Naive thymus-derived CD8-positive, alpha-beta T cell (primary cell): Measurements from ENCODE around the gene SNX30. TPM values are rescaled to one million over a fixed set of nuclear protein-coding genes. Genes with fewer than 3 reads are reported as not detected.

Experiments used
- ATAC-seq, 2 donors: fragments of 150-1000 bp; cut with Tn5 transposase in 1 of 2; sonication (Bioruptor Pico), chemical (Tn5 transposase) in 1 of 2; 1 replicate in 1 of 2; 2 replicates in 1 of 2; pipeline ENCODE4 v1.10.0; 2021; ENCODE audit warnings: mild to moderate bottlenecking in 2 of 2, moderate library complexity in 2 of 2
- POLR2A ChIA-PET: fragments of 350-600 bp; sonication (Branson Sonifier 250); formaldehyde crosslinking; loops from one replicate; lab custom pipeline; 2021; ENCODE audit warnings: antibody characterized with exemption; lab: Charles Lee
- DNase-seq, 10 donors: peaks; one replicate each; pipeline versions ENCODE4 v3.0.0 to v3.0.0-alpha.2; 2020 to 2022
- H3K27ac Mint-ChIP-seq, 10 donors: one replicate each; pipeline ENCODE4 v1.8.0; 2020 to 2022; ENCODE audit warnings: mild to moderate bottlenecking in 10 of 10, mixed read lengths in 10 of 10, moderate library complexity in 4 of 10, inconsistent platforms in 1 of 10
- H3K27me3 Mint-ChIP-seq, 5 donors: one replicate each; pipeline ENCODE4 v1.8.0; 2021 to 2022; ENCODE audit warnings: mixed read lengths in 5 of 5
- H3K36me3 Mint-ChIP-seq, 3 donors: one replicate each; pipeline ENCODE4 v1.8.0; 2020 to 2022; ENCODE audit warnings: mixed read lengths in 3 of 3, mild to moderate bottlenecking in 2 of 3, inconsistent platforms in 1 of 3
- H3K4me1 Mint-ChIP-seq, 4 donors: one replicate each; pipeline ENCODE4 v1.8.0; 2021 to 2022; ENCODE audit warnings: mixed read lengths in 4 of 4
- H3K4me3 Mint-ChIP-seq, 10 donors: one replicate each; pipeline ENCODE4 v1.8.0; 2020 to 2022; ENCODE audit warnings: mild to moderate bottlenecking in 10 of 10, mixed read lengths in 10 of 10, moderate library complexity in 6 of 10, inconsistent platforms in 1 of 10
- H3K9me3 Mint-ChIP-seq, 9 donors: one replicate each; pipeline ENCODE4 v1.8.0; 2020 to 2022; ENCODE audit warnings: mixed read lengths in 9 of 9, mild to moderate bottlenecking in 3 of 9, inconsistent platforms in 1 of 9, moderate library complexity in 1 of 9
- polyA plus RNA-seq, 3 donors: library from polyadenylated mRNA; unstranded; fragments of 300-500 nt; fragmentation: Illumina TruSeq; gene quantifications; one replicate each; pipeline ENCODE4 v1.2.3, GENCODE V29; 2021
- total RNA-seq, 8 experiments: library from RNA in 2 of 8; stranded (reverse) in 2 of 8; gene quantifications; one replicate each; pipeline ENCODE4 v1.2.3 and lab custom pipeline; 2021 to 2026

Gene SNX30
- total and polyA plus RNA-seq, 5 experiments from 2014 or later: 1.7 to 10.4 (median 3.6) TPM

DNA sequence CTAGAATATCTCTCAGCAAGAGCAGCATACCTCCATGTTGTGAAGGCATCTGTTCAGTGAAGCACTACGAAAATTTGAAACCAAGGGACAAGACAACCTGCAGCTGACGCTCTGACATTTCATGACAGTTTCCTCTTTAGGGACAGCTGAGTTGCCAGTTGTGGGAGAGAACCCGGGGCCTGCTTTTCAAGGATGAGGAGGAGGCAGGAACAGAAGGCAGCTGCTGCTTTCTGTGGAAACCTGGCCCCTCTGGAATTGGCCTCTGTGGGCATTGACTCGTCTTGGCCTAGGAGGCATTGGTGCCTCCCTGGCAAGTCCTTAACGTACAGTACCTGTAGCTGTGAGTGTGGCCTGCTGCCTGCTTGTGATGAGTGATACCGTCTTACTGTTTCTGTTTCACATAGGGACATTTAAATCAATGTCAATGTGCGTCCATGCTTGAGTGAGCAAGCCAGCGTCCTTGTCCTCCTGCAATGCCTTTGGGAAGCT, 118.5 kb downstream of the SNX30 start:
- no peak overlapping the region for H3K4me3 Mint-ChIP-seq
- H3K9me3 Mint-ChIP-seq: no peaks in the 10 kb centered on the region
- no peak overlapping the region for H3K27ac Mint-ChIP-seq
- no peaks in the 10 kb centered on the region for H3K27me3 Mint-ChIP-seq
- H3K36me3 Mint-ChIP-seq: peaks cover 16 to 57% (median 33%) of the 10 kb centered on the region in 3 donors
- POLR2A ChIA-PET: interaction anchor here (0.6 kb wide), 1 partner anchor 785 kb away, joined by 4 read pairs; no protein-coding TSS in a partner anchor
- DNase-seq (no peak), ATAC-seq (no peak)
- peaks cover 0 to 15% (median 3%) of the 10 kb centered on the region in 4 donors for H3K4me1 Mint-ChIP-seq

DNA sequence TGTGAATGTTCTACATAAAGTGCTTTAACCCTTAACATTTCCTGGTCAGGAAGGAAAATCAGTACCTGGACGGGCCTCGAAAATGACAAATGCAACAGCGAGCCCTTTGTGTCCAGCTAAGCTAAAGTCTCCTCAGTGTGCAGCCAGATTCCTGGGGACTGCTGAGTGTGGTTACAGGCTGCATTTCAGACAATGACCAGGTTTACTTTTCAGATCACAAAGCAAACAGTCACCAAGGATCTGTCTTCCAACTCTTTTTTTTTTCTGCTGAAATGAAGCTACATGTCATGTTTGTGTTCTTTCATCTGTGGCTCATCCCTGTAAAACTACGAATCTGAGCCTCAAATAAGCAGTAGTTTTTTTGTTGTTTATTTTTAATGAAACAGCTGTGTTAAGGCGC, 119.4 kb downstream of the SNX30 start:
- no peak for DNase-seq
- peak overlapping the region in 1 of 10 donors; percentile 19 for H3K27ac Mint-ChIP-seq
- H3K4me1 Mint-ChIP-seq: peaks cover 0 to 15% (median 3%) of the 10 kb centered on the region in 4 donors
- peaks cover 16 to 60% (median 35%) of the 10 kb centered on the region in 3 donors for H3K36me3 Mint-ChIP-seq
- H3K4me3 Mint-ChIP-seq: no peak overlapping the region
- POLR2A ChIA-PET: no interaction called here
- no peak for ATAC-seq
- H3K9me3 Mint-ChIP-seq: no peaks in the 10 kb centered on the region
- H3K27me3 Mint-ChIP-seq: no peaks in the 10 kb centered on the region

DNA sequence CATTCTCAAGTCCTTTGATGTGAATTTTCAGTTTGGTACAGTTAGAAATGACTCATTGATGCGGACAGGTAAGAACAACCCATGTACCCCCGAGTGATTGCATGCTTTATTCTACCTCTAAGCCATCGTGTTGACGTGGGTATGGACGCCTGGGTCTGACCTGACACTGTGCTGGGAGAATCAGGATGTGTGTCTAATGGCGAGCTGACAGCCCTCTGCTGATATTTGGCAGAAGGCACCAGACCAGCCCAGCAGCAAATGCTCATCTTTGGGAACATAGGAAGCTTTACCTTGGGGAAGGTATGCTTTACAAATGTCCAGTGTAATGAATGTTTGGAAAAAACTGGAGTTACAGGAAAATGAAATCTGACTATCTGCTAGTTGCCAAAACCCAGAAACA, 120.0 kb downstream of the SNX30 start:
- Mint-ChIP-seq H3K4me3 (no peak overlapping the region), H3K36me3 (peaks cover 16 to 66% (median 41%) of the 10 kb centered on the region in 3 donors), H3K4me1 (peaks cover 0 to 15% (median 4%) of the 10 kb centered on the region in 4 donors), H3K27ac (no peak overlapping the region), H3K9me3 (no peaks in the 10 kb centered on the region), H3K27me3 (no peaks in the 10 kb centered on the region)
- POLR2A ChIA-PET: no interaction called here
- DNase-seq (no peak), ATAC-seq (no peak)

DNA sequence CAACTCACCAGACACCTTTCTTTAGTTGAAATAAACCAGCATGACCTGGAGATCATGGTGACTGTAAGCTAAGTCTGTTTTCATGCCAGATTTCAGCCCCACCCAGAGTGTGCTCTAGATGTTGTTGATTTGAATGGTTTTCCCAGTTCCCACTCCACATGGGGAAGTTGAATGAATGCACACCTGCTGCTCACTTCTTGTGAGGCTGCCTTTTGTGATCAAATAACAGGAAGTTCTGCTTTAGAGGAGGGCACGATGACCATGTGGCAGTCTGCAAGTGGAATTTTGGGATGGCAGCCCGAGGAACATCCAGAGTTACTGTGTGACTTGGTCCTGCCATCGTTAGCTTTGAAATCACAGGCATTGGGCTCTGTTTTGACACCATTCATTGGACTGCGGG, 121.5 kb downstream of the SNX30 start:
- Mint-ChIP-seq H3K9me3 (no peaks in the 10 kb centered on the region), H3K4me1 (peaks cover 0 to 15% (median 3%) of the 10 kb centered on the region in 4 donors), H3K27me3 (no peaks in the 10 kb centered on the region), H3K4me3 (no peak overlapping the region), H3K36me3 (peaks cover 16 to 68% (median 49%) of the 10 kb centered on the region in 3 donors), H3K27ac (peak overlapping the region in 1 of 10 donors; percentile 35)
- ATAC-seq: no peak
- DNase-seq: no peak
- POLR2A ChIA-PET: no interaction called here

DNA sequence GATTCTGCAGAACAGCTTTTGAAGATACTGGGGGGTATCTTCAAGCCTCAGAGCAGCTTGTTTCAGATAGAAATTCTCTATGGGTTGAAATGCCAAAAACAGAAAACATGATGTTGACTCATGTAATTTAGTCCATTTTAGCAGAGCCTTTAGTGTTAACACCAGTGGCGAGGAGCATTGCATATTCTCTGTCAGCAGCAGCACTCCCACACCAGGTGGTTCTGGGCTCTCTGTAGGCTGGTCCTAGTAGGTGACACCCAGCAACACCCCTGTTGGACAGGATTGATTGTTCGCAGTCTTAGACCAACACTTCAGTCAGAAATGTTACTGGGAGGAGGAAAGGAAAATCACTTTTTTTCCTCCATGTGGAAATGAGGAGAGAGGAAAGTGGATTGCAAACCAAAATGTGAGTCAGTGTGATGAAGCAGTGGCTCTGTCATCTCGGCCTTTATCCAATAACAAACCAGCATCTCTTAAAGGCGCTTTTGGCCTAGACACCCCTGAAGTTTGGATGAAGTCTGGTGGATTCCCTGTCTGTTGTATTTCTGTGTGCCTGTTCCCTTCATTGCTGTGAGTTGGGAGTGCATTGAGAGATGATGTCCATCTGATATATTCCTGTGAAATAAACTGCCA, 123.3 kb downstream of the SNX30 start:
- DNase-seq: no peak
- H3K9me3 Mint-ChIP-seq: no peaks in the 10 kb centered on the region
- peak overlapping the region in 3 of 10 donors; percentile 3 to 51 (median 39) for H3K27ac Mint-ChIP-seq
- ATAC-seq: no peak
- H3K36me3 Mint-ChIP-seq: peaks cover 16 to 60% (median 40%) of the 10 kb centered on the region in 3 donors
- H3K4me1 Mint-ChIP-seq: peaks cover 0 to 11% (median 2%) of the 10 kb centered on the region in 4 donors
- H3K4me3 Mint-ChIP-seq: no peak overlapping the region
- no peaks in the 10 kb centered on the region for H3K27me3 Mint-ChIP-seq
- POLR2A ChIA-PET: no interaction called here

DNA sequence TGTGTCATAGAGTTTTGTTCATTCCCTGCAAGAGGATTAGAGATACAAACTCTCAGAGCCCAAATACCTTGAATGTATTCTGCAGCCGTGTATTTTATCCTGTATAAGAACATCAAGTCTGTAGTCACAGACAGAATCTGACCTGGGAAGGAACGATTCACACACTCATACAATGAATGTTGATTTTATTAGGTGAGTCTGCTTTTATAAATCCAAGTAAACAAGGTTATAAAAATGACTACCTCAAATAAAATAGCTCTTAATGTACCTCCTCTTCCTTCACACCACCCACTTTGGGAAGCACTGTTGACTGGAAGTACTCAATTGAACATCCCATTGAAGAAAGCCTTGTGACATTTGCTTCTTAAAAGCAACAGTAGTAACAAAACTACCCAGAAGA, 128.2 kb downstream of the SNX30 start:
- H3K9me3 Mint-ChIP-seq: no peaks in the 10 kb centered on the region
- POLR2A ChIA-PET: no interaction called here
- ATAC-seq: no peak
- no peak for DNase-seq
- H3K27ac Mint-ChIP-seq: no peak overlapping the region
- H3K4me1 Mint-ChIP-seq: peaks cover 0 to 2% (median 0%) of the 10 kb centered on the region in 4 donors
- no peaks in the 10 kb centered on the region for H3K27me3 Mint-ChIP-seq
- H3K36me3 Mint-ChIP-seq: peaks cover 0 to 40% (median 31%) of the 10 kb centered on the region in 3 donors
- no peak overlapping the region for H3K4me3 Mint-ChIP-seq

DNA sequence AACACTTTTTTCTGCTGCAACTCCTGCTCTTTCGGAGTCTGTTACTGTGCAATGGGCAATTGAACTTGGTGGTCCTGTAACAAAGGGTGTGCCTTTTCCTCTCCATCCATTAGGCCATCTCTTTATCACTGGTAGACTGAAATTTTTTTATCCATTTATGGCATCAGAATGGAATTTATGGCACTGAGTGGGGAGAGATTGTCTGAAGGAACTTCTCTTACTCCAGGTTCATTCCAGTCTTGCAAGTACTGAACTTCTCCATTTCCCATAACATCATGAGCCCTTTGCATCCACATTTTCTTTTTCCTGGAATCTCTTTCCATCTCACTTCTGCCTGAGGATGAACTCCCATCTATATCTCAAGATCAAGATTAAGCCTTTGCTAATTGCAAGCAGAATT, 130.1 kb downstream of the SNX30 start:
- Mint-ChIP-seq H3K36me3 (peaks cover 0 to 29% (median 22%) of the 10 kb centered on the region in 3 donors), H3K4me3 (no peak overlapping the region), H3K4me1 (no peaks in the 10 kb centered on the region), H3K9me3 (no peaks in the 10 kb centered on the region), H3K27me3 (no peaks in the 10 kb centered on the region), H3K27ac (no peak overlapping the region)
- ATAC-seq (no peak), DNase-seq (no peak)
- POLR2A ChIA-PET: no interaction called here

DNA sequence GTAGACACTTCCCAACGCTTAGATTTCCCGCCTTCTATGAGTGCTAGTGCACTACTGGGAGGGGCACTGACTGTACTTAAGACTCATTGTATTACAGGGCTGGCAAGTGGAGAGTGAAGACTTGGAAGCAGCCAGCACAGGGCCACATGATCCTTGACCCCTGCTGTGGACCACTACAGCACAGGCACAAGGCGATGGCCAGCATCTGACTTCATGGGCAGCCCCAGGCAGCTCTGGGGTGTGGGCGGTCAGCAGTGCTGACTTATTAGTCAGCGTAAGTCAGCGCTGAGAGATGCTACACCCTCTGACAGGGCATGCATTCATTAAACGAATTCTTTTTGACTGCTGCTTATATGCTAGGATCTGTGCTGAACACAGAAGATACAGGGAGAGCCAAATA, 130.8 kb downstream of the SNX30 start:
- Mint-ChIP-seq H3K27ac (peak overlapping the region in 1 of 10 donors; percentile 64), H3K4me3 (no peak overlapping the region), H3K4me1 (no peaks in the 10 kb centered on the region), H3K36me3 (peaks cover 0 to 25% (median 17%) of the 10 kb centered on the region in 3 donors), H3K27me3 (no peaks in the 10 kb centered on the region), H3K9me3 (no peaks in the 10 kb centered on the region)
- DNase-seq (no peak), ATAC-seq (no peak)
- POLR2A ChIA-PET: no interaction called here

DNA sequence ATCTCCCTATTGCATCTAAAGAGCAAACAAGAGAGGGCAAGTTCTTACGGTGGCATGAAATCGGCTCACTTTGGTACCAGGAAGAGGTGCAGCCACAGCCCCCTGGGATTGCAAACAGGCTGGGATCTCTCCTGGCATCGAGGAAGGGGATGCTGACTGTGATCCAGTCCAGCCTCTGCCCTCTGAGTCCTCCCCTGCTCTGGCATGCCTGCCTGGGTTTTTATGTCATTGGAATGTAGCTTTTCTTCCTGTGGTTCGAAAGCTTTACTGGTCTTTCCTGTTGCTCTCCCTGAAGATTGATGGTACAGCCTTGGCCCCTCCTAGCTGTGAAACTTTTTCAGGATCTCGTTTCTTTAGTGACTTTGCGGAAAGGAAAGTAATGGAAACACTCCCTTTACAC, 133.5 kb downstream of the SNX30 start:
- DNase-seq (no peak), ATAC-seq (no peak)
- Mint-ChIP-seq H3K9me3 (peaks cover 0 to 2% (median 0%) of the 10 kb centered on the region in 9 donors), H3K27me3 (peaks cover 0 to under 1% (median 0%) of the 10 kb centered on the region in 5 donors), H3K4me1 (peaks cover 0 to 1% (median 0%) of the 10 kb centered on the region in 4 donors), H3K4me3 (no peak overlapping the region), H3K27ac (peak overlapping the region in 1 of 10 donors; percentile 48), H3K36me3 (peaks cover 0 to 8% (median 7%) of the 10 kb centered on the region in 3 donors)
- POLR2A ChIA-PET: no interaction called here

DNA sequence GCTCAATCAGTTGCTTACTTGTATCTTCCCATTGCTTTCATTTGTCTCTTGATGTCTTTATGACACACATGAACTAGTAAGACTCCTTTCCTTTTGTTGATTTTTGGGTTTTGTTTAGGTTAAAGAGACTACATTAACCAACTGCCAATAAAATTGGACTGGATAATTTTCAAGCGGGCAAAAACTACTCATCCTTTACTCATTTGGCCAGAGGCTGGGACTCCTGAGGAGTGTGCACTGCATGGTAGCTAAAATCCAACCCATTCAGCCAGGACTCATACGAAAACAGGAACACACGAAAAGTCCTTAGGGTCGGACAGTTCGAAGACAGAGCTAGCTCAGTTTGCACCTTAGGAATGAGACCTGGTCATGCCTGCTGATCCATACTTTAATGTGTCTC, 134.2 kb downstream of the SNX30 start:
- DNase-seq: no peak
- POLR2A ChIA-PET: no interaction called here
- H3K27me3 Mint-ChIP-seq: peaks cover under 1 to 6% (median 5%) of the 10 kb centered on the region in 5 donors
- H3K4me3 Mint-ChIP-seq: no peak overlapping the region
- H3K4me1 Mint-ChIP-seq: peaks cover 0 to 2% (median under 1%) of the 10 kb centered on the region in 4 donors
- no peak overlapping the region for H3K27ac Mint-ChIP-seq
- H3K9me3 Mint-ChIP-seq: peaks cover 0 to 2% (median 0%) of the 10 kb centered on the region in 9 donors
- peaks cover 0 to 9% (median 8%) of the 10 kb centered on the region in 3 donors for H3K36me3 Mint-ChIP-seq
- ATAC-seq: no peak

DNA sequence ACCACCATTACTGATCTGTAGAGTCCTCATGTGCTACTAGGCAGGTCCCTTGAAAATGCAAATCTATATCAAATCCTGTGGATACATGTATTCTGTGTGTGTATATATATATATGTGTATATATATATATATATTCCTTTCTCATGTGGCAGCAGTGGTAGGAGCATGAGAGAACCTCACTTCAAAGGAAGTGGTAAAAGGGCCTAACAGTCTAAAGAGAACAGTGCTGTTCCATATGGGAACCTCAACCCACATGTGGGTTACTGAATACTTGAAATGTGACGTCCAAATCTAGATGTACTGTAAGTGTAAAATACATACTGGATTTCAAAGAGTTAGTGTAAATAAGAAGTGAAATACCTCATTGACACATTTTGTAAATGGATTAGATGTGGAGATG, 134.8 kb downstream of the SNX30 start:
- POLR2A ChIA-PET: no interaction called here
- no peak overlapping the region for H3K27ac Mint-ChIP-seq
- peaks cover 0 to 4% (median under 1%) of the 10 kb centered on the region in 4 donors for H3K4me1 Mint-ChIP-seq
- ATAC-seq (no peak), DNase-seq (no peak)
- H3K4me3 Mint-ChIP-seq: no peak overlapping the region
- H3K36me3 Mint-ChIP-seq: peaks cover 0 to 12% (median 7%) of the 10 kb centered on the region in 3 donors
- peaks cover 4 to 12% (median 10%) of the 10 kb centered on the region in 5 donors for H3K27me3 Mint-ChIP-seq
- peaks cover 0 to 2% (median 0%) of the 10 kb centered on the region in 9 donors for H3K9me3 Mint-ChIP-seq

DNA sequence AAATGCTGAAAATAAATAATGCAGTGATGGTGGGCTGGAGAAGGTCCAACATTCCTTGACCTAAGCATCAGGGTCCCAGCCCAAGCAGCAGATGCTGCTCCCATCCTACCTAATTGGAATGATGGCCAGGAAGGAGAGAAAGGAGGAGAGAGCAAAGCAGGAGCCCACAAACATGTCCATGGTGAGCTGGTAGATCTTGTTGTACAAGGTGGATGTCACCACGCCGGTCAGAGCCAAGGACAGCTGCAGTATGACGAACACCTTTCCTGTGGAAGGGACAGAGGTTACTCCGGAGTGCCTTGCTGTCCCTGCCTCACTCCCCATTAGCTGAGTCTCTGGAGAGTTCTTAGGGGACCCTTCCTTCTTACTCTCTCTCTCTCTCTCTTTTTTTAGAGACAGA, 135.8 kb downstream of the SNX30 start:
- H3K36me3 Mint-ChIP-seq: peaks cover 0 to 6% (median 1%) of the 10 kb centered on the region in 3 donors
- POLR2A ChIA-PET: interaction anchor here (0.6 kb wide), 1 partner anchor 770 kb away, joined by 4 read pairs; no protein-coding TSS in a partner anchor
- DNase-seq (no peak), ATAC-seq (no peak)
- H3K27me3 Mint-ChIP-seq: peaks cover 4 to 17% (median 14%) of the 10 kb centered on the region in 5 donors
- H3K4me3 Mint-ChIP-seq: no peak overlapping the region
- peaks cover 0 to 4% (median under 1%) of the 10 kb centered on the region in 4 donors for H3K4me1 Mint-ChIP-seq
- peaks cover 0 to 2% (median 0%) of the 10 kb centered on the region in 9 donors for H3K9me3 Mint-ChIP-seq
- no peak overlapping the region for H3K27ac Mint-ChIP-seq

DNA sequence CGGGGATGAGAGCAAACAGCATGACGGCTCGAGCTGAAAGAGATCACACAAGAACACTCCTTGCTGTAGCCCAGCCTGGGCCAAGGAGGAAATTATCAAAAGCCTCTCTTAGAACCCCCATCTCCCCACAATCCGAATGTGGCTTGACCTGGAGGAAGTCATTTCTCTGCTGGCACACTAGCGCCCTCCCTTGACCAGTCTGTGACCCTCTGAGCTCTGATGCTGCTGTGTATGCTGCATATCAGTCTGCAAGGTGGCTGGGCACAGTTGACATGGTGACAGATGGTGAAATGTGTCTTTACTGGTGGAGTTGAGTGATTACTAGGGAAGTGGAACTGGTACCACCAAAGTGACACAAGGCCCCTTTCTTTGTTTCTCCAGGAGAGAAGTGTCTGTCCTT, 136.8 kb downstream of the SNX30 start:
- peaks cover 0 to 2% (median 0%) of the 10 kb centered on the region in 9 donors for H3K9me3 Mint-ChIP-seq
- no peak for DNase-seq
- no peak overlapping the region for H3K27ac Mint-ChIP-seq

More for the DNA sequence above, 136.8 kb downstream of the SNX30 start:
- H3K4me3 Mint-ChIP-seq: no peak overlapping the region
- peaks cover 13 to 27% (median 25%) of the 10 kb centered on the region in 5 donors for H3K27me3 Mint-ChIP-seq
- peaks cover 0 to 8% (median 1%) of the 10 kb centered on the region in 3 donors for H3K36me3 Mint-ChIP-seq
- POLR2A ChIA-PET: no interaction called here
- peaks cover 0 to 4% (median under 1%) of the 10 kb centered on the region in 4 donors for H3K4me1 Mint-ChIP-seq
- no peak for ATAC-seq
